ENCODE measurements around the gene TBX4.
"Not testable (repeated sequence)": the region's sequence is repeated elsewhere in the genome, so short reads cannot be mapped to it uniquely, and the experiment has no call there.

The TBX4 gene

DNA sequence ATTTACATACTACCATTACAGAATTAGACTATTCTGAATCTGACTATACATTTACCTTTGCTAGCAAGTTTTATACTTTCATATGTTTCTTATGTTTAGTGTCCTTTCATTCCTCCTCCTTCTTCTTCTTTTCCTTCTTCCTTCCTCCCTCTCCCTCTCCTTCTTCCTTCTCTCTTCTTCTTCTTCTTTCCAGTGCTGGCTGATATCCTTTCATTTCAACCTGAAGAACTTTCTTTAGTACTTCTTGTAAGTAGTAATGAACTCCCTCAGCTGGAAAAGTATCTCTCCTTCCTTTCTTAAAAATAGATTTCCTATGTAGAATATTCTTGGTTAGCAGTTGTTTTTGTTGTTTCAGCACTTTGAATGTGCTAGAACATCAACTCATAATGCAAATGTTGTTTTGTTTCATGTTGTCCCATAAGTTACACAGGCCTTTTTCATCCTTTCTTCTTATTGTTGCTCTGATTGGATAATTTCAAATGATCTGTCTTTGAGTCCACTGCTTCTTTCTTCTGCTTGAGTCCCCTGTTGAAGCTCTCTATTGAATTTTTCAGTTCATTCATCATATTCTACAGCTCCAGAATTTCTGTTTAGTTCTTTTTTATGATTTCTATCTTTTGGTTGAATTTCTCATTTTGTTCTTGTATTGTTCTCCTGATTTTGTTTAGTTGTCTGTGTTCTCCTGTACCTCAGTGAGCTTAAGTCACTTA, 15.1 kb upstream of the TBX4 start:
- no peaks in the 10 kb centered on the region for H3K79me1 ChIP-seq (replicated peaks; ENCODE audit: low read length, poor library complexity, severe bottlenecking)
- H2BK15ac ChIP-seq (ENCODE audit: low read depth, poor library complexity, severe bottlenecking) = no peak overlapping the region
- no peak overlapping the region for H3K4me2 ChIP-seq (ENCODE audit: low read length, poor library complexity, severe bottlenecking)

DNA sequence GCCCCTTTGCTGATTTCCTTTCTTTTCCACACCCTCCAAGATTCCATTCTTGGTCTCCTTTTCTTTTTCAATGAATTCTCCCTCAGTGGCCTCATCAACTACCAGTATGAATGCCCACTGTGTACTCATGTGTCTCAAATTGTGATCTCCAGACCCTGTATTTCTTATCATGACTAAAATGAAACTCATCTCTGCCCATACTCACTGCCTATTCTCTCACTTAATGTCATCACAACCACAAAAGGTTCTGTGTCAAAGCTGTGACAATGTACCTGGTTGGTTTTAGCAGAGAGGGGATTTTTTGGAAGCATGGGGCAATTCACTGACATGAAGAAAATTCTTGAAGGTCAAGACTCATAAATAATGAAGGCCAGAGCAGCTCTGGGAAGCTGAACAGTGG, 11.5 kb upstream of the TBX4 start:
- no peak overlapping the region for H3K4ac ChIP-seq (ENCODE audit: low read depth in 1 of 2, low read length in 2 of 2)
- no peak overlapping the region for H3K23ac ChIP-seq (ENCODE audit: low read length in 2 of 2)
- H4K8ac ChIP-seq (ENCODE audit: low read length) = no peak overlapping the region
- no peak overlapping the region for H2BK15ac ChIP-seq (ENCODE audit: low read depth, poor library complexity, severe bottlenecking)
- no peak overlapping the region for H2AK5ac ChIP-seq (ENCODE audit: low read length, severe bottlenecking)
- peaks cover 25 to 39% of the 10 kb centered on the region in 2 experiments for H3K27me3 ChIP-seq (ENCODE audit: control insufficient read depth in 1 of 2, insufficient read depth in 1 of 2, low read length in 2 of 2)
- no peak overlapping the region for H3K4me3 ChIP-seq (ENCODE audit: insufficient read depth in 1 of 2, low read depth in 1 of 2, low read length in 2 of 2)
- DNase-seq = no peak
- H2AFZ ChIP-seq (ENCODE audit: low read depth, low read length) = no peak overlapping the region
- H2BK120ac ChIP-seq (ENCODE audit: low read depth, low read length) = no peak overlapping the region
- H3K36me3 ChIP-seq (ENCODE audit: control insufficient read depth in 1 of 2, insufficient read depth in 2 of 2, low read depth in 1 of 2, low read length in 2 of 2) = no peaks in the 10 kb centered on the region
- no peak overlapping the region for H3K14ac ChIP-seq (ENCODE audit: low read length in 2 of 2)
- H3K4me1 ChIP-seq (ENCODE audit: control insufficient read depth, insufficient read depth, low read depth, low read length) = peaks cover 4% of the 10 kb centered on the region
- H3K79me1 ChIP-seq (replicated peaks; ENCODE audit: low read length, poor library complexity, severe bottlenecking) = no peaks in the 10 kb centered on the region
- no peak overlapping the region for H4K91ac ChIP-seq (ENCODE audit: low read length)
- peaks cover 24% of the 10 kb centered on the region for H3K9me3 ChIP-seq (ENCODE audit: control insufficient read depth, low read length)
- no peak overlapping the region for H2BK5ac ChIP-seq (ENCODE audit: low read depth, low read length, poor library complexity, severe bottlenecking)
- no peak overlapping the region for H3K9ac ChIP-seq (ENCODE audit: low read length)
- H3K18ac ChIP-seq (ENCODE audit: low read depth in 1 of 2, low read length in 2 of 2) = no peak overlapping the region
- no peak overlapping the region for H3K27ac ChIP-seq (ENCODE audit: low read length, poor library complexity, severe bottlenecking)
- H3K4me2 ChIP-seq (ENCODE audit: low read length, poor library complexity, severe bottlenecking) = no peak overlapping the region
- no peak overlapping the region for H2BK12ac ChIP-seq (ENCODE audit: low read length in 2 of 2)

More for the DNA sequence above, 15.1 kb upstream of the TBX4 start:
- Histone ChIP-seq H2BK12ac (ENCODE audit: low read length in 2 of 2) (no peak overlapping the region), H3K23ac (ENCODE audit: low read length in 2 of 2) (no peak overlapping the region), H3K9me3 (ENCODE audit: control insufficient read depth, low read length) (peaks cover 30% of the 10 kb centered on the region), H3K18ac (ENCODE audit: low read depth in 1 of 2, low read length in 2 of 2) (no peak overlapping the region), H3K4me3 (ENCODE audit: insufficient read depth in 1 of 2, low read depth in 1 of 2, low read length in 2 of 2) (no peak overlapping the region), H3K14ac (ENCODE audit: low read length in 2 of 2) (no peak overlapping the region), H3K36me3 (ENCODE audit: control insufficient read depth in 1 of 2, insufficient read depth in 2 of 2, low read depth in 1 of 2, low read length in 2 of 2) (no peaks in the 10 kb centered on the region), H3K27ac (ENCODE audit: low read length, poor library complexity, severe bottlenecking) (no peak overlapping the region), H2AK5ac (ENCODE audit: low read length, severe bottlenecking) (no peak overlapping the region), H3K4me1 (ENCODE audit: control insufficient read depth, insufficient read depth, low read depth, low read length) (peaks cover 2% of the 10 kb centered on the region), H4K8ac (ENCODE audit: low read length) (no peak overlapping the region), H2BK5ac (ENCODE audit: low read depth, low read length, poor library complexity, severe bottlenecking) (no peak overlapping the region), H3K9ac (ENCODE audit: low read length) (no peak overlapping the region), H3K27me3 (ENCODE audit: control insufficient read depth in 1 of 2, insufficient read depth in 1 of 2, low read length in 2 of 2) (peaks cover 21% of the 10 kb centered on the region in 2 experiments), H2BK120ac (ENCODE audit: low read depth, low read length) (no peak overlapping the region), H4K91ac (ENCODE audit: low read length) (no peak overlapping the region), H2AFZ (ENCODE audit: low read depth, low read length) (no peak overlapping the region), H3K4ac (ENCODE audit: low read depth in 1 of 2, low read length in 2 of 2) (no peak overlapping the region)
- DNase-seq = no peak

DNA sequence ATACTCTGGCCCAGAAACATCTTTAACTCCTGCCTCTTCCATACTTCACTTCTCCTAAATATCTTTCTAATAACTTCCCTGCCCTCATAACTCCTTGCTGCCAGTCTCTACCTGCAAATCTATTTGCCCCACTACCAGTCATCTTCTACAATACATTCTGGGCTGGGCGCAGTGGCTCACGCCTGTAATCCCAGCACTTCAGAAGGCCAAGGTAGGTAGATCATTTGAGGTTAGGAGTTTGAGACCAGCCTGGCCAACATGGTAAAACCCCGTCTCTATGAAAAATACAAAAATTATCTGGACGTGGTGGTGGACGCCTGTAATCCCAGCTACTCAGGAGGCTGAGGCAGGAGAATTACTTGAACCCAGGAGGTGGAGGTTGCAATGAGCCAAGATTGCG, 10.7 kb upstream of the TBX4 start:
- Histone ChIP-seq H3K27me3 (ENCODE audit: control insufficient read depth in 1 of 2, insufficient read depth in 1 of 2, low read length in 2 of 2) (peaks cover 25 to 44% of the 10 kb centered on the region in 2 experiments), H3K9me3 (ENCODE audit: control insufficient read depth, low read length) (peaks cover 17% of the 10 kb centered on the region)
- not testable (repeated sequence) for H2BK15ac ChIP-seq (ENCODE audit: low read depth, poor library complexity, severe bottlenecking); H2BK5ac ChIP-seq (ENCODE audit: low read depth, low read length, poor library complexity, severe bottlenecking); H4K8ac ChIP-seq (ENCODE audit: low read length); H3K36me3 ChIP-seq (ENCODE audit: control insufficient read depth in 1 of 2, insufficient read depth in 2 of 2, low read depth in 1 of 2, low read length in 2 of 2); H3K4me3 ChIP-seq (ENCODE audit: insufficient read depth in 1 of 2, low read depth in 1 of 2, low read length in 2 of 2); H3K4me1 ChIP-seq (ENCODE audit: control insufficient read depth, insufficient read depth, low read depth, low read length); H2AFZ ChIP-seq (ENCODE audit: low read depth, low read length); H3K79me1 ChIP-seq (replicated peaks; ENCODE audit: low read length, poor library complexity, severe bottlenecking); H3K27ac ChIP-seq (ENCODE audit: low read length, poor library complexity, severe bottlenecking); DNase-seq; H3K4ac ChIP-seq (ENCODE audit: low read depth in 1 of 2, low read length in 2 of 2); H3K4me2 ChIP-seq (ENCODE audit: low read length, poor library complexity, severe bottlenecking); H3K9ac ChIP-seq (ENCODE audit: low read length); H2AK5ac ChIP-seq (ENCODE audit: low read length, severe bottlenecking); H3K14ac ChIP-seq (ENCODE audit: low read length in 2 of 2); H3K23ac ChIP-seq (ENCODE audit: low read length in 2 of 2); H2BK120ac ChIP-seq (ENCODE audit: low read depth, low read length); H3K18ac ChIP-seq (ENCODE audit: low read depth in 1 of 2, low read length in 2 of 2); H2BK12ac ChIP-seq (ENCODE audit: low read length in 2 of 2); H4K91ac ChIP-seq (ENCODE audit: low read length)
- 90% methylated on average over 5 of the region's 6 CpGs for WGBS

DNA sequence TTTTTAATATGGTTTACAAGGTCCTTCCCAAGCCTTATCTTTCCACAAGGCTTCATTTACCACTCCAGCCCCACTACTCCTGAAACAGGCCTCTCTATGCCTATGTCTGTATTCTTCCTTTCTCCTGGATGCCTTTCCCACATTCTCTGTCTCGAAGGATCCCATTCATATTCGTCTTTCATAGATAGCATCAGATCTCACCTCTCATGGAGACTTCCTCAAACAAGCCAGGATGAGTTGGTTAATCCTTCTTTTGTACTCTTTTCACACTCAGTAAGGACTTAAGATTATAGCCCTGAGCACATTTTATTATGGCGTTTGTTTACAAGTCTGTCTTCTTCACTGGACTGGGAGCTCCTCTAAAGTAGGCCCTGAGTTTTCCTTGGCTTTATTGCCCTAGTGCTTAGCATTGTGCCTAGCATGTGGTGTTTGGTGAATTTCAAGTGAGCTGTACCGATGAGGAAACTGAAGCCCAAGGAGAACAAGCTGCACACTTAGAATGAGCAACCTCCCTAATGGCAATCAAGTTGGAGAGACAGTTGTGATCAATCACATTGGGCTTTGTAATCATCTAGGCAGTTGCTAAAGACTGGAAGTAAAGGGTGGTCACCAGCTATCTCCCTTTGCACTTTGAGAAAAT, 10.0 kb upstream of the TBX4 start:
- Histone ChIP-seq H3K23ac (ENCODE audit: low read length in 2 of 2) (no peak overlapping the region), H3K9me3 (ENCODE audit: control insufficient read depth, low read length) (peaks cover 10% of the 10 kb centered on the region), H2AFZ (ENCODE audit: low read depth, low read length) (no peak overlapping the region), H3K18ac (ENCODE audit: low read depth in 1 of 2, low read length in 2 of 2) (no peak overlapping the region), H3K36me3 (ENCODE audit: control insufficient read depth in 1 of 2, insufficient read depth in 2 of 2, low read depth in 1 of 2, low read length in 2 of 2) (no peaks in the 10 kb centered on the region), H4K8ac (ENCODE audit: low read length) (no peak overlapping the region), H2BK15ac (ENCODE audit: low read depth, poor library complexity, severe bottlenecking) (no peak overlapping the region), H3K79me1 (replicated peaks; ENCODE audit: low read length, poor library complexity, severe bottlenecking) (no peaks in the 10 kb centered on the region), H3K4ac (ENCODE audit: low read depth in 1 of 2, low read length in 2 of 2) (no peak overlapping the region), H3K4me2 (ENCODE audit: low read length, poor library complexity, severe bottlenecking) (no peak overlapping the region), H3K27me3 (ENCODE audit: control insufficient read depth in 1 of 2, insufficient read depth in 1 of 2, low read length in 2 of 2) (peaks cover 30 to 47% of the 10 kb centered on the region in 2 experiments), H2AK5ac (ENCODE audit: low read length, severe bottlenecking) (no peak overlapping the region), H3K4me3 (ENCODE audit: insufficient read depth in 1 of 2, low read depth in 1 of 2, low read length in 2 of 2) (no peak overlapping the region), H3K4me1 (ENCODE audit: control insufficient read depth, insufficient read depth, low read depth, low read length) (peaks cover 4% of the 10 kb centered on the region), H3K14ac (ENCODE audit: low read length in 2 of 2) (no peak overlapping the region), H2BK120ac (ENCODE audit: low read depth, low read length) (no peak overlapping the region), H3K9ac (ENCODE audit: low read length) (no peak overlapping the region), H4K91ac (ENCODE audit: low read length) (no peak overlapping the region), H2BK12ac (ENCODE audit: low read length in 2 of 2) (no peak overlapping the region), H2BK5ac (ENCODE audit: low read depth, low read length, poor library complexity, severe bottlenecking) (no peak overlapping the region), H3K27ac (ENCODE audit: low read length, poor library complexity, severe bottlenecking) (no peak overlapping the region)
- DNase-seq = no peak
- 75% methylated on average over 4 of the region's 4 CpGs for WGBS
